ENCODE measurements around the gene PSD4. TPM values are rescaled to one million over a fixed set of nuclear protein-coding genes. Genes with fewer than 3 reads are reported as not detected.

The PSD4 gene
- total and polyA plus RNA-seq, 2 of the 8 experiments (the other 6 are each of a cell fraction or from before 2014, with no cell fraction given), result 0.53 to 1.2 TPM

DNA sequence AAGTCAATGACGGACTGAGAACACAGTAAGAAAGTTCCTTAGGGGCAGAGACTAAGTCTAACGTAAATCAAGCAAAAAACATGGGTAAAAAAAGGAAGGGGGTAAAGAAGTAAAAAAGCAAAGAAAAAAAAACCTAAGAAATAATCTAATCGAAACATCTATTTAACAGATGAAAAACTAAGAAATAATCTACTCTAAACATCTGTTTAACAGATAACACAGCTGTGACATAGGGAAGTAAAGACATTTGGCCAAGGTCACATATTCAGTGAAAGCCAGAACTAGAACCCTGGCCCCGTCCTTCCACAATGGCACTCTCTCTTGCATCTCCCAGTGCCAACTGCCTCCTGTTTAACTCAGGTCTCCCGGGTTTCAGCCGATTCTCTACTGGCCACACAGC lies 48.1 kb downstream of the PSD4 start:
- no peaks in the 10 kb centered on the region for H3K9me3 ChIP-seq (ENCODE audit: insufficient read depth in 2 of 2, low read depth in 1 of 2, low read length in 1 of 2)
- CTCF ChIA-PET (ENCODE audit: partially characterized antibody), result interaction anchor here (1.0 to 3.8 kb wide), 12 partner anchors 8 to 168 kb away, joined by 3 to 24 read pairs (median 4); no protein-coding TSS in a partner anchor
- no peak for FAIRE-seq

More for the DNA sequence above, 48.1 kb downstream of the PSD4 start:
- Histone ChIP-seq H3K79me2 (ENCODE audit: control insufficient read depth in 1 of 2, insufficient read depth in 2 of 2, low read length in 2 of 2) (no peaks in the 10 kb centered on the region), H4K5ac (ENCODE audit: insufficient read length, low read depth, low read length) (no peak overlapping the region), H2BK120ac (replicated peaks; ENCODE audit: low read depth, low read length) (no peak overlapping the region), H3K56ac (replicated peaks; ENCODE audit: insufficient read length, low read depth, low read length) (no peak overlapping the region), H3K4me3 (ENCODE audit: extremely low read depth in 1 of 4, insufficient read depth in 2 of 4, low read depth in 3 of 4, low read length in 4 of 4) (no peak overlapping the region), H3K23ac (ENCODE audit: insufficient read length) (no peak overlapping the region), H2BK12ac (ENCODE audit: low read depth, low read length) (0 out of 2 replicates have a peak overlapping the region, but pooled peaks have one; percentile 39), H3K4ac (replicated peaks; ENCODE audit: insufficient read length, low read depth, low read length) (no peak overlapping the region), H2AFZ (ENCODE audit: low read length) (no peak overlapping the region), H2AK5ac (ENCODE audit: low read depth, low read length) (no peak overlapping the region), H3K23me2 (ENCODE audit: low read depth, low read length) (no peaks in the 10 kb centered on the region; the same call in 1 of the 2 replicates), H3K27me3 (replicated peaks in 1 of 4; ENCODE audit: control insufficient read depth in 3 of 4, extremely low read depth in 1 of 4, insufficient read depth in 3 of 4, low read length in 3 of 4) (no peaks in the 10 kb centered on the region), H3K18ac (ENCODE audit: extremely low read depth, low read length) (no peak overlapping the region), H3K36me3 (ENCODE audit: control insufficient read depth in 2 of 4, insufficient read depth in 4 of 4, low read length in 3 of 4) (no peaks in the 10 kb centered on the region), H2BK15ac (ENCODE audit: low read length) (no peak overlapping the region), H3K14ac (ENCODE audit: insufficient read length) (no peak overlapping the region), H4K8ac (ENCODE audit: extremely low read depth, insufficient read depth, low read length) (no peak overlapping the region), H3K79me1 (ENCODE audit: low read depth, low read length) (no peaks in the 10 kb centered on the region), H4K91ac (replicated peaks; ENCODE audit: insufficient read length, low read length) (no peak overlapping the region), H3K9ac (replicated peaks in 1 of 4; ENCODE audit: extremely low read depth in 1 of 4, low read depth in 3 of 4, low read length in 3 of 4) (no peak overlapping the region), H3K4me2 (ENCODE audit: insufficient read depth in 1 of 2, low read depth in 2 of 2, low read length in 2 of 2) (no peak overlapping the region), H3K4me1 (replicated peaks in 1 of 4; ENCODE audit: control insufficient read depth in 3 of 4, insufficient read depth in 4 of 4, low read length in 3 of 4) (peaks cover 0 to 11% (median 8%) of the 10 kb centered on the region in 4 experiments; a peak in 4 of 7 replicates), H3K27ac (ENCODE audit: low read depth, low read length) (no peak overlapping the region), H4K20me1 (replicated peaks in 1 of 2; ENCODE audit: control insufficient read depth in 1 of 2, insufficient read depth in 2 of 2, low read length in 2 of 2) (no peaks in the 10 kb centered on the region), H2BK20ac (ENCODE audit: low read length) (no peak overlapping the region), H2BK5ac (ENCODE audit: low read depth, low read length) (no peak overlapping the region)
- 97% methylated on average over 6 of the region's 6 CpGs; no CpG with 5 or more reads in 1 of the 2 experiments for WGBS, 2 experiments (ENCODE audit: extremely low coverage in 1 of 2, insufficient coverage in 1 of 2, insufficient read length in 1 of 2, insufficient replicate concordance in 2 of 2, low coverage in 1 of 2, low lambda C conversion rate in 2 of 2, missing lambda C conversion rate in 1 of 2)
- DNase-seq (ENCODE audit: low read depth in 1 of 2, low spot score in 2 of 2), result no peak
- POLR2A ChIA-PET (ENCODE audit: partially characterized antibody), result no interaction called here
- TF ChIP-seq YY1 (IDR thresholded peaks at IDR 0.05; ENCODE audit: low read depth, low read length) (no peak), KDM1A (IDR thresholded peaks at IDR 0.05; ENCODE audit: borderline replicate concordance, low read length) (no peak), CEBPB (IDR thresholded peaks at IDR 0.05; ENCODE audit: low read depth, low read length) (no peak), CTBP2 (IDR thresholded peaks at IDR 0.05; ENCODE audit: borderline replicate concordance, insufficient read depth, insufficient read length, low read length) (no peak), SAP30 (IDR thresholded peaks at IDR 0.05; ENCODE audit: insufficient read depth, insufficient replicate concordance, low read length) (no peak), BCL11A (IDR thresholded peaks at IDR 0.05; ENCODE audit: low read depth in 2 of 2, low read length in 2 of 2) (no peak)
- TF ChIP-seq, protein P1, sequence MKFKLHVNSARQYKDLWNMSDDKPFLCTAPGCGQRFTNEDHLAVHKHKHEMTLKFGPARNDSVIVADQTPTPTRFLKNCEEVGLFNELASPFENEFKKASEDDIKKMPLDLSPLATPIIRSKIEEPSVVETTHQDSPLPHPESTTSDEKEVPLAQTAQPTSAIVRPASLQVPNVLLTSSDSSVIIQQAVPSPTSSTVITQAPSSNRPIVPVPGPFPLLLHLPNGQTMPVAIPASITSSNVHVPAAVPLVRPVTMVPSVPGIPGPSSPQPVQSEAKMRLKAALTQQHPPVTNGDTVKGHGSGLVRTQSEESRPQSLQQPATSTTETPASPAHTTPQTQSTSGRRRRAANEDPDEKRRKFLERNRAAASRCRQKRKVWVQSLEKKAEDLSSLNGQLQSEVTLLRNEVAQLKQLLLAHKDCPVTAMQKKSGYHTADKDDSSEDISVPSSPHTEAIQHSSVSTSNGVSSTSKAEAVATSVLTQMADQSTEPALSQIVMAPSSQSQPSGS (IDR thresholded peaks at IDR 0.05; ENCODE audit: low read length), result no peak
